GM19468 (cell line): ENCODE results near the gene ZNF440.
"Not testable (repeated sequence)": the region's sequence is repeated elsewhere in the genome, so short reads cannot be mapped to it uniquely, and the experiment has no call there.

ENCODE experiments used
- ATAC-seq: cut with Tn5 transposase; IDR thresholded peaks from one replicate; pipeline ENCODE4 v1.9.1; 2021; ENCODE audit warnings: mild to moderate bottlenecking, moderate library complexity, moderate number of reproducible peaks; ENCODE audit not compliant: unreplicated experiment; ENCODE audit errors: extremely low read depth

The ZNF440 gene

GRCh38 chr19:11821474-11822109, 7.5 kb downstream of the ZNF440 start:
- ATAC-seq, result no peak

GRCh38 chr19:11828957-11829876, 15.1 kb downstream of the ZNF440 start:
- ATAC-seq, result not testable (repeated sequence)

GRCh38 chr19:11832253-11832912, 18.3 kb downstream of the ZNF440 start:
- no peak for ATAC-seq

GRCh38 chr19:11833541-11833940, 19.5 kb downstream of the ZNF440 start:
- ATAC-seq, result no peak

GRCh38 chr19:11835626-11836066, 21.6 kb downstream of the ZNF440 start:
- ATAC-seq, result not testable (repeated sequence)

GRCh38 chr19:11843722-11844121, 29.6 kb downstream of the ZNF440 start:
- no peak for ATAC-seq

GRCh38 chr19:11847615-11848014, 33.5 kb downstream of the ZNF440 start:
- not testable (repeated sequence) for ATAC-seq

- ATAC-seq, result no peak
These were observed 34.1 kb downstream of the ZNF440 start for GRCh38 chr19:11848200-11848593.

GRCh38 chr19:11848594-11849469, 34.8 kb downstream of the ZNF440 start, which contains the start of gene ZNF439:
TSS of gene ZNF439 (plus strand) at chr19:11848726. CDS start at chr19:11848868, 142 bp downstream.
- no peak for ATAC-seq

- ATAC-seq, result not testable (repeated sequence)
These were observed 36.2 kb downstream of the ZNF440 start for GRCh38 chr19:11850289-11850688.

- no peak for ATAC-seq
These were observed 39.3 kb downstream of the ZNF440 start for GRCh38 chr19:11853358-11853757.

GRCh38 chr19:11856596-11857250, 42.6 kb downstream of the ZNF440 start:
- ATAC-seq, result no peak

GRCh38 chr19:11860721-11861120, 46.6 kb downstream of the ZNF440 start:
- no peak for ATAC-seq

- no peak for ATAC-seq
These were observed 47.2 kb downstream of the ZNF440 start for GRCh38 chr19:11861301-11861700.

- not testable (repeated sequence) for ATAC-seq
These were observed 53.7 kb downstream of the ZNF440 start for GRCh38 chr19:11867766-11868165.

GRCh38 chr19:11868188-11868587, 54.1 kb downstream of the ZNF440 start:
- ATAC-seq, result no peak

- no peak for ATAC-seq
These were observed 58.6 kb downstream of the ZNF440 start for GRCh38 chr19:11872624-11873023.

GRCh38 chr19:11873762-11874161, 59.7 kb downstream of the ZNF440 start:
- no peak for ATAC-seq

- not testable (repeated sequence) for ATAC-seq
These were observed 65.7 kb downstream of the ZNF440 start for GRCh38 chr19:11879687-11880266.
